GM12873 (cell line): Measurements from ENCODE around the gene ATP2A3.

Experiments used
- CTCF ChIP-seq: IDR thresholded peaks from 2 replicates; pipeline ENCODE4 v1.5.1; 2012; ENCODE audit warnings: low read depth, mild to moderate bottlenecking, moderate library complexity, low read length, control low read depth; ENCODE audit not compliant: insufficient read depth; ENCODE audit errors: missing control alignments

The ATP2A3 gene

GRCh38 chr17:3969963-3970362 lies 5.7 kb upstream of the ATP2A3 start:
- no peak for TF ChIP-seq CTCF

GRCh38 chr17:3968886-3969524 lies 4.8 kb upstream of the ATP2A3 start:
- no peak for TF ChIP-seq CTCF

- TF ChIP-seq CTCF = no peak
Measured at GRCh38 chr17:3968015-3968414, 3.8 kb upstream of the ATP2A3 start.

GRCh38 chr17:3966720-3967363 lies 2.6 kb upstream of the ATP2A3 start:
- TF ChIP-seq CTCF = peak; percentile 19

- no peak for TF ChIP-seq CTCF
Measured at GRCh38 chr17:3965118-3965800, 1.0 kb upstream of the ATP2A3 start.

- TF ChIP-seq CTCF = no peak
Measured at GRCh38 chr17:3963237-3964201, 718 bp downstream of the ATP2A3 start.

GRCh38 chr17:3962965-3963236 lies 1.3 kb downstream of the ATP2A3 start:
- TF ChIP-seq CTCF = no peak
